Neural cell (in vitro differentiated cells): ENCODE results near the gene TAS2R13. TPM values are rescaled to one million over a fixed set of nuclear protein-coding genes. Genes with fewer than 3 reads are reported as not detected.

Source experiments
- H2AFZ ChIP-seq: fragments of 200-600, 300-800 bp; sonication (generic), shearing (Covaris generic); 2 replicates; pipeline ENCODE4 v1.6.0; 2014; ENCODE audit warnings: low read depth, mild to moderate bottlenecking, antibody characterized with exemption, low read length, moderate library complexity
- H3F3A ChIP-seq: fragments of 200-600 bp; shearing (Covaris generic); 2 replicates; pipeline ENCODE4 v1.6.1; 2016; ENCODE audit warnings: mild to moderate bottlenecking, moderate library complexity, mixed read lengths, antibody characterized with exemption, low read length; ENCODE audit not compliant: insufficient read depth, poor library complexity, severe bottlenecking
- H3K27ac ChIP-seq: fragments of 200-600, 300-800 bp; sonication (generic), shearing (Covaris generic); 2 replicates; pipeline ENCODE4 v1.5.1; 2014; ENCODE audit warnings: mild to moderate bottlenecking, low read length, moderate library complexity
- H3K27me3 ChIP-seq: fragments of 300-800, 200-600 bp; sonication (generic), shearing (Covaris generic); 2 replicates; pipeline ENCODE4 v1.6.0; 2014; ENCODE audit warnings: mild to moderate bottlenecking, low read depth, low read length, moderate library complexity; ENCODE audit not compliant: insufficient read depth
- H3K36me3 ChIP-seq: fragments of 300-800, 200-600 bp; sonication (generic), shearing (Covaris generic); 2 replicates; pipeline ENCODE4 v1.5.1; 2014; ENCODE audit warnings: mild to moderate bottlenecking, antibody characterized with exemption, low read length, moderate library complexity; ENCODE audit not compliant: insufficient read depth
- H3K4me2 ChIP-seq: fragments of 300-800, 200-600 bp; sonication (generic), shearing (Covaris generic); 2 replicates; pipeline ENCODE4 v1.6.0; 2014; ENCODE audit warnings: mild to moderate bottlenecking, low read length
- H3K4me3 ChIP-seq: fragments of 300-800, 200-600 bp; sonication (generic), shearing (Covaris generic); 2 replicates; pipeline ENCODE4 v1.5.1; 2014; ENCODE audit warnings: mild to moderate bottlenecking, low read length, moderate library complexity
- H3K79me2 ChIP-seq: fragments of 200-600 bp; shearing (Covaris generic); replicated peaks from 2 replicates; pipeline ENCODE4 v1.6.0; 2014; ENCODE audit warnings: mild to moderate bottlenecking, low read length, moderate library complexity; ENCODE audit not compliant: insufficient read depth
- H3K9ac ChIP-seq: fragments of 300-800, 200-600 bp; sonication (generic), shearing (Covaris generic); 2 replicates; pipeline ENCODE4 v1.6.1; 2016; ENCODE audit warnings: mild to moderate bottlenecking, low read length, mixed read lengths
- H3K9me2 ChIP-seq: fragments of 200-600 bp; shearing (Covaris generic); 2 replicates; pipeline ENCODE4 v1.6.1; 2016; ENCODE audit warnings: mild to moderate bottlenecking, low read length, mixed read lengths; ENCODE audit not compliant: insufficient read depth
- H3K9me3 ChIP-seq: fragments of 200-600, 300-800 bp; sonication (generic), shearing (Covaris generic); 2 replicates; pipeline ENCODE4 v1.6.1; 2016; ENCODE audit warnings: mild to moderate bottlenecking, mixed run types, low read length, moderate library complexity, mixed read lengths
- H4K20me1 ChIP-seq: fragments of 200-600 bp; shearing (Covaris generic); 2 replicates; pipeline ENCODE4 v1.6.1; 2016; ENCODE audit warnings: mild to moderate bottlenecking, mixed run types; ENCODE audit not compliant: insufficient read depth
- CTCF ChIP-seq: fragments of 450-650 bp; IDR thresholded peaks from 2 replicates; pipeline ENCODE4 v1.5.1; 2014; ENCODE audit warnings: antibody characterized with exemption, mild to moderate bottlenecking, moderate library complexity; ENCODE audit not compliant: poor library complexity, severe bottlenecking
- EP300 ChIP-seq: fragments of 450-650 bp; conservative IDR thresholded peaks from 2 replicates; pipeline ENCODE4 v1.6.1; 2014; ENCODE audit warnings: antibody characterized with exemption, mild to moderate bottlenecking, moderate library complexity; ENCODE audit not compliant: poor library complexity, severe bottlenecking
- EZH2 ChIP-seq: fragments of 200-600, 300-800 bp; shearing (Covaris generic), sonication (generic); IDR thresholded peaks from 2 replicates; pipeline ENCODE4 v1.6.1; 2014; ENCODE audit warnings: antibody characterized with exemption, low read length, borderline replicate concordance, mild to moderate bottlenecking; ENCODE audit not compliant: insufficient read depth, poor library complexity, severe bottlenecking
- MXI1 ChIP-seq: fragments of 450-650 bp; conservative IDR thresholded peaks from 2 replicates; pipeline ENCODE4 v1.6.1; 2014; ENCODE audit warnings: antibody characterized with exemption, mild to moderate bottlenecking; ENCODE audit not compliant: poor library complexity, severe bottlenecking
- POLR2AphosphoS5 ChIP-seq: IDR thresholded peaks from 2 replicates; pipeline ENCODE4 v1.6.1; 2012
- RAD21 ChIP-seq: fragments of 450-650 bp; conservative IDR thresholded peaks from 2 replicates; pipeline ENCODE4 v1.6.1; 2014; ENCODE audit warnings: antibody characterized with exemption, mild to moderate bottlenecking, moderate library complexity
- REST ChIP-seq: IDR thresholded peaks from 2 replicates; pipeline ENCODE4 v1.6.1; 2012; ENCODE audit warnings: borderline replicate concordance
- SMC3 ChIP-seq: fragments of 450-650 bp; conservative IDR thresholded peaks from 2 replicates; pipeline ENCODE4 v1.6.1; 2014; ENCODE audit warnings: antibody characterized with exemption, mild to moderate bottlenecking, moderate library complexity; ENCODE audit not compliant: poor library complexity
- TAF1 ChIP-seq: IDR thresholded peaks from 2 replicates; pipeline ENCODE4 v1.6.1; 2012; ENCODE audit warnings: low read depth
- polyA plus RNA-seq: library from polyadenylated mRNA; depleted of rRNA; stranded (reverse); fragments of >200 nt; gene quantifications from 2 replicates; pipeline ENCODE4 v1.2.3, GENCODE V29; 2014

The TAS2R13 gene
- polyA plus RNA-seq, 1 donor from 2014 or later = 0.61 TPM

GRCh38 chr12:10939163-10939562 lies 29.8 kb upstream of the TAS2R13 start, which contains the start of gene TAS2R14:
Gene TAS2R14, minus strand, starts transcription at chr12:10939263. Its CDS starts 56 bp downstream, at chr12:10939207.
- Histone ChIP-seq H3K27me3 (no peaks in the 10 kb centered on the region), H3K27ac (no peak within 1 kb of the TSS), H2AFZ (no peak within 1 kb of the TSS), H3K4me3 (no peak within 1 kb of the TSS), H3K36me3 (no peaks in the 10 kb centered on the region), H3K9me3 (no peaks in the 10 kb centered on the region), H3K4me2 (no peak within 1 kb of the TSS), H3K9me2 (no peaks in the 10 kb centered on the region), H3K9ac (no peak within 1 kb of the TSS), H3K79me2 (no peaks in the 10 kb centered on the region), H4K20me1 (no peaks in the 10 kb centered on the region), H3F3A (no peaks in the 10 kb centered on the region)
- TF ChIP-seq TAF1 (no peak), CTCF (no peak), EP300 (no peak), RAD21 (no peak), SMC3 (no peak), EZH2 (no peak), MXI1 (no peak), POLR2AphosphoS5 (no peak), REST (no peak)

GRCh38 chr12:10936506-10936905 lies 27.1 kb upstream of the TAS2R13 start:
- H3K4me3 ChIP-seq = no peak overlapping the region
- no peaks in the 10 kb centered on the region for H3K79me2 ChIP-seq
- H3K9ac ChIP-seq = no peak overlapping the region
- no peak overlapping the region for H2AFZ ChIP-seq
- no peaks in the 10 kb centered on the region for H3K27me3 ChIP-seq
- no peaks in the 10 kb centered on the region for H3K36me3 ChIP-seq
- H3F3A ChIP-seq = no peaks in the 10 kb centered on the region
- H3K27ac ChIP-seq = no peak overlapping the region
- H3K9me2 ChIP-seq = no peaks in the 10 kb centered on the region
- no peak for TF ChIP-seq SMC3
- H4K20me1 ChIP-seq = no peaks in the 10 kb centered on the region
- no peaks in the 10 kb centered on the region for H3K9me3 ChIP-seq
- H3K4me2 ChIP-seq = no peak overlapping the region

GRCh38 chr12:10928746-10929286 lies 19.5 kb upstream of the TAS2R13 start, which contains the start of gene PRH2:
Gene PRH2, plus strand, starts transcription at chr12:10929236. Its CDS starts 38 bp downstream, at chr12:10929274.
- Histone ChIP-seq H3K36me3 (no peaks in the 10 kb centered on the region), H3K9me3 (no peaks in the 10 kb centered on the region), H3K9ac (no peak within 1 kb of the TSS), H3K4me2 (no peak within 1 kb of the TSS), H3K27me3 (no peaks in the 10 kb centered on the region), H4K20me1 (no peaks in the 10 kb centered on the region), H3F3A (no peaks in the 10 kb centered on the region), H2AFZ (no peak within 1 kb of the TSS), H3K4me3 (no peak within 1 kb of the TSS), H3K27ac (no peak within 1 kb of the TSS), H3K9me2 (no peaks in the 10 kb centered on the region), H3K79me2 (no peaks in the 10 kb centered on the region)
- TF ChIP-seq TAF1 (no peak), REST (no peak), MXI1 (no peak), EZH2 (no peak), RAD21 (no peak), SMC3 (no peak), CTCF (no peak), EP300 (no peak)
